ENCODE results near the gene VILL.

Gene VILL

GRCh38 chr3:37995652-37996641 is 5.4 kb downstream of the VILL start:
- no peak for TF ChIP-seq CTCF (IDR thresholded peaks at IDR 0.05)
- Histone ChIP-seq H3K9me3 (no peaks in the 10 kb centered on the region), H3K4me1 (ENCODE audit: control insufficient read depth in 1 of 2, insufficient read depth in 1 of 2, low read depth in 1 of 2, low read length in 1 of 2) (peaks cover 62 to 74% of the 10 kb centered on the region in 2 experiments), H3K27ac (peak overlapping the region; percentile 45), H3K36me3 (no peaks in the 10 kb centered on the region), H3K27me3 (no peaks in the 10 kb centered on the region), H3K4me3 (ENCODE audit: low read depth in 1 of 2, low read length in 1 of 2) (no peak overlapping the region)

DNA sequence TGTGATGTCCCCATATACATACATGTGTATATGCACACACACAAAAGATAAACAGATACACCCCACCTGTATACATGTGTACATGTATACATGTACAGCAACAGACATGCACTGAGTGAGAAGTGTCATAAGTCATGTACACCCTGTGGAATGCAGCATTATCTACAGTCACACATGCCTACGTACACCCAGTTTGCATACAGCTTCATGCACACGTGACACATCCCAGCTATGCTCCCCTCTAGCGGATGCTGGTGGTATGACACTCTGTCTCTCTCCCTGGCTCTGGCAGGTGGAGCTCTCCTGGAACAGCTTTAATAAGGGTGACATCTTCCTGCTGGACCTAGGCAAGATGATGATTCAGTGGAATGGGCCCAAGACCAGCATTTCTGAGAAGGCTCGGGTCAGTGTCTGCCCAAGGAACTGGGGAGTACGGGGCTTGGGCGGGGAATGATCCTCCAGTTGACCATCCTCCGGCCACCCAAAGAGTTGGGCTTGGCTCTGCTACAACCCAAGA is 6.3 kb downstream of the VILL start:
- H3K9me3 ChIP-seq: no peaks in the 10 kb centered on the region
- H3K27me3 ChIP-seq: no peaks in the 10 kb centered on the region
- H3K27ac ChIP-seq: peak overlapping the region; percentile 96
- H3K4me1 ChIP-seq (ENCODE audit: control insufficient read depth in 1 of 2, insufficient read depth in 1 of 2, low read depth in 1 of 2, low read length in 1 of 2): peaks cover 58 to 68% of the 10 kb centered on the region in 2 experiments
- TF ChIP-seq CTCF (IDR thresholded peaks at IDR 0.05): peak; percentile 98
- no peaks in the 10 kb centered on the region for H3K36me3 ChIP-seq
- no peak overlapping the region for H3K4me3 ChIP-seq (ENCODE audit: low read depth in 1 of 2, low read length in 1 of 2)

DNA sequence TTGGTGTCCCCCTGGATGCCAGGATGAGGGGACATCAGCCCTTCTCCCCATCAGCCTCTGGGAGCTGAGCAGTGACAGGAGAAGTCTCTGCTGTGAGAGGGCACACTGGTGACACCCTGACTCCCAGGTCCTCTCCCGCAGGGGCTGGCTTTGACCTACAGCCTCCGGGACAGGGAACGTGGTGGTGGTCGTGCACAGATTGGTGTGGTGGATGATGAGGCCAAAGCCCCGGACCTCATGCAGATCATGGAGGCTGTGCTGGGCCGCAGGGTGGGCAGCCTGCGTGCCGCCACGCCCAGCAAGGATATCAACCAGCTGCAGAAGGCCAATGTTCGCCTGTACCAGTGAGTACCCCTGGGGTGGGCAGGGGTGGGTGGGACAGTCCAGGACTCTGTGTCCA is 6.8 kb downstream of the VILL start:
- peaks cover 58 to 63% of the 10 kb centered on the region in 2 experiments for H3K4me1 ChIP-seq (ENCODE audit: control insufficient read depth in 1 of 2, insufficient read depth in 1 of 2, low read depth in 1 of 2, low read length in 1 of 2)

GRCh38 chr3:37997791-37998370 is 7.3 kb downstream of the VILL start:
- Histone ChIP-seq H3K9me3 (no peaks in the 10 kb centered on the region), H3K36me3 (no peaks in the 10 kb centered on the region), H3K27me3 (no peaks in the 10 kb centered on the region), H3K27ac (peak overlapping the region; percentile 96), H3K4me3 (ENCODE audit: low read depth in 1 of 2, low read length in 1 of 2) (peak overlapping the region; percentile 71 to 83), H3K4me1 (ENCODE audit: control insufficient read depth in 1 of 2, insufficient read depth in 1 of 2, low read depth in 1 of 2, low read length in 1 of 2) (peaks cover 55 to 58% of the 10 kb centered on the region in 2 experiments)
- TF ChIP-seq CTCF (IDR thresholded peaks at IDR 0.05): peak; percentile 5

More for the DNA sequence above, 6.8 kb downstream of the VILL start:
- Histone ChIP-seq H3K36me3 (no peaks in the 10 kb centered on the region), H3K4me3 (ENCODE audit: low read depth in 1 of 2, low read length in 1 of 2) (no peak overlapping the region), H3K9me3 (no peaks in the 10 kb centered on the region), H3K27ac (peak overlapping the region; percentile 96), H3K27me3 (no peaks in the 10 kb centered on the region)
- TF ChIP-seq CTCF (IDR thresholded peaks at IDR 0.05): no peak

DNA sequence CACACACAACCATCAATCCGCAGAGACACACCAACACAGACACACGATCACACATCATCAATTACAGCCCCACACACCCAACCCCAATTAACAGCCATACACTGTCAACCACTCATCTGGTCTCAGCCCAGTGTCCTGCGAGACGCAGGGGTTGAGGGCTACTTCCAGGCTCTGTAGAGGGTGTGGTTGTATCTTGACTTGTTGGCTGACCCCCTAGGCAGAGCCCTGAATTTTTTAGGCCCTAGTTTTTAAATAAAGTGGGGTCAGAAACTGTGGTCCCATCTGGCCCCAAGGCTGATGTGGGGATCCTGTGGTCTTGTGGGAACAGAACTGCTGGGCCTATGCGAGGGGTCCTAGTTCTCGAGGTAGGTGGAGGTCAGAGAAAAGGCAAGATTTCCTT is 9.2 kb downstream of the VILL start:
- no peaks in the 10 kb centered on the region for H3K27me3 ChIP-seq
- peaks cover 51% of the 10 kb centered on the region in 2 experiments for H3K4me1 ChIP-seq (ENCODE audit: control insufficient read depth in 1 of 2, insufficient read depth in 1 of 2, low read depth in 1 of 2, low read length in 1 of 2)
- no peak for TF ChIP-seq CTCF (IDR thresholded peaks at IDR 0.05)
- H3K4me3 ChIP-seq (ENCODE audit: low read depth in 1 of 2, low read length in 1 of 2): no peak overlapping the region
- peak overlapping the region; percentile 96 for H3K27ac ChIP-seq
- no peaks in the 10 kb centered on the region for H3K36me3 ChIP-seq
- no peaks in the 10 kb centered on the region for H3K9me3 ChIP-seq

All from neutrophil (primary cell).